A549 (cell line): Measurements from ENCODE around the gene CHRNA10. TPM values are rescaled to one million over a fixed set of nuclear protein-coding genes. Genes with fewer than 3 reads are reported as not detected.

Source experiments
- ATAC-seq, 2 experiments: fragments of 200-7000 bp in 1 of 2; fragments of >200 bp in 1 of 2; cut with Nextera tagmentation in 1 of 2; cut with Tn5 transposase in 1 of 2; 3 replicates each; pipeline versions ENCODE4 v1.8.0 to v1.9.1; 2018 to 2020; ENCODE audit warnings: mild to moderate bottlenecking in 1 of 2, moderate library complexity in 1 of 2
- CTCF ChIA-PET: fragments of 300-600 bp; sonication (Branson Sonifier 250); formaldehyde crosslinking; extraction: SDS; loops from one replicate; lab custom pipeline; 2021; ENCODE audit warnings: antibody characterized with exemption, inconsistent platforms; lab: Yijun Ruan, JAX
- POLR2A ChIA-PET: fragments of 350-600 bp; formaldehyde crosslinking; extraction: SDS; loops from one replicate; lab custom pipeline; 2021; ENCODE audit warnings: antibody characterized with exemption, inconsistent platforms; lab: Yijun Ruan, JAX
- DNase-seq, 2 experiments: peaks; one replicate each; pipeline versions ENCODE4 v3.0.0 to v3.0.0-alpha.2; 2011 to 2016; ENCODE audit warnings: low read depth in 1 of 2, low spot score in 1 of 2
- FAIRE-seq: peaks from 2 replicates; lab custom pipeline; 2011; peaks lifted over from hg19 to GRCh38; lab: Jason Lieb, UNC
- H3K27ac ChIP-seq, 2 experiments: fragments of >200 bp; sonication (Bioruptor Twin); formaldehyde crosslinking; 3 replicates each; pipeline ENCODE4 v1.5.1; 2016 to 2017
- H3K4me1 ChIP-seq: fragments of >200 bp; sonication (Bioruptor Twin); formaldehyde crosslinking; 3 replicates; pipeline ENCODE4 v1.6.1; 2016
- H3K4me2 ChIP-seq: fragments of >200 bp; sonication (Bioruptor Twin); formaldehyde crosslinking; 3 replicates; pipeline ENCODE4 v1.6.1; 2016
- H3K4me3 ChIP-seq: fragments of >200 bp; sonication (Bioruptor Twin); formaldehyde crosslinking; 3 replicates; pipeline ENCODE4 v1.5.1; 2016
- H3K9me3 ChIP-seq: fragments of >200 bp; sonication (Bioruptor Twin); formaldehyde crosslinking; 3 replicates; pipeline ENCODE4 v1.6.1; 2016
- CBX2 ChIP-seq: fragments of 200-600 bp; sonication (generic); IDR thresholded peaks from 2 replicates; pipeline ENCODE4 v1.6.1; 2016; ENCODE audit warnings: low read depth, mild to moderate bottlenecking, borderline replicate concordance
- CHD2 ChIP-seq: fragments of 150-350 bp; IDR thresholded peaks from 2 replicates; pipeline ENCODE4 v1.6.1; 2014; ENCODE audit warnings: low read length; ENCODE audit not compliant: partially characterized antibody
- EP300 ChIP-seq, 2 experiments: fragments of >200 bp; sonication (Bioruptor Twin); formaldehyde crosslinking; IDR thresholded peaks; 2 replicates in 1 of 2; 3 replicates in 1 of 2; pipeline ENCODE4 v1.6.1; 2016 to 2017
- ESRRA ChIP-seq: fragments of 150-350 bp; IDR thresholded peaks from 2 replicates; pipeline ENCODE4 v1.6.1; 2014; ENCODE audit warnings: mild to moderate bottlenecking, low read length, borderline replicate concordance
- GATA3 ChIP-seq: IDR thresholded peaks from 2 replicates; pipeline ENCODE4 v1.6.1; 2012; ENCODE audit warnings: borderline replicate concordance
- HOXB5 ChIP-seq: fragments of 250-450 bp; sonication (Bioruptor Pico); IDR thresholded peaks from 2 replicates; pipeline ENCODE4 v1.5.0; 2020; ENCODE audit warnings: mild to moderate bottlenecking, moderate library complexity
- JUN ChIP-seq, 2 experiments: fragments of >200 bp; sonication (Bioruptor Twin); formaldehyde crosslinking; IDR thresholded peaks; 2 replicates in 1 of 2; 3 replicates in 1 of 2; pipeline ENCODE4 v1.6.1; 2016 to 2017
- JUNB ChIP-seq: fragments of >200 bp; sonication (Bioruptor Twin); formaldehyde crosslinking; IDR thresholded peaks from 2 replicates; pipeline ENCODE4 v1.6.1; 2016
- NFE2L2 ChIP-seq: fragments of 150-350 bp; conservative IDR thresholded peaks from 2 replicates; pipeline ENCODE4 v1.6.1; 2014; ENCODE audit warnings: low read length
- NPAS2 ChIP-seq: fragments of 250-450 bp; sonication (Bioruptor Pico); IDR thresholded peaks from 2 replicates; pipeline ENCODE4 v1.8.0; 2022; ENCODE audit warnings: mild to moderate bottlenecking, moderate library complexity, borderline replicate concordance
- NR3C1 ChIP-seq: fragments of >200 bp; sonication (Bioruptor Twin); formaldehyde crosslinking; IDR thresholded peaks from 3 replicates; pipeline ENCODE4 v1.6.1; 2017
- POLR2A ChIP-seq: IDR thresholded peaks from 2 replicates; pipeline ENCODE4 v1.6.1; 2012; ENCODE audit warnings: mild to moderate bottlenecking, low read length
- RFX5 ChIP-seq: fragments of 450-650 bp; IDR thresholded peaks from 2 replicates; pipeline ENCODE4 v1.7.1; 2014; ENCODE audit warnings: antibody characterized with exemption, mild to moderate bottlenecking, moderate library complexity
- SMC3 ChIP-seq: fragments of >200 bp; sonication (Bioruptor Twin); formaldehyde crosslinking; IDR thresholded peaks from 3 replicates; pipeline ENCODE4 v1.6.1; 2018; ENCODE audit warnings: inconsistent platforms
- TFCP2L1 ChIP-seq: fragments of 250-450 bp; sonication (Bioruptor Pico); IDR thresholded peaks from 2 replicates; pipeline ENCODE4 v1.5.0; 2021; ENCODE audit warnings: mild to moderate bottlenecking
- TP53 ChIP-seq: fragments of 250-450 bp; sonication (Bioruptor Pico); IDR thresholded peaks from 2 replicates; pipeline ENCODE4 v1.5.0; 2021; ENCODE audit warnings: mild to moderate bottlenecking, moderate library complexity
- ZSCAN20 ChIP-seq: fragments of 250-450 bp; sonication (Bioruptor Pico); IDR thresholded peaks from 2 replicates; pipeline ENCODE4 v1.8.0; 2022; ENCODE audit warnings: mild to moderate bottlenecking, moderate library complexity
- WGBS: methylation state at CpG from one replicate; pipeline ENCODE4 v1.1.6; 2017; ENCODE audit errors: missing lambda C conversion rate; 5-methylcytosine and 5-hydroxymethylcytosine counted together
- polyA plus RNA-seq, 4 experiments: library from polyadenylated mRNA; depleted of rRNA in 3 of 4; stranded (reverse); fragments of >200 nt; fragmentation: RNase III in 1 of 4; extraction: RNeasy Plus Mini Kit Qiagen cat#74134 plus additional on column Dnase treatment in 1 of 4; gene quantifications; 2 replicates in 3 of 4; 3 replicates in 1 of 4; pipeline ENCODE4 v1.2.3, GENCODE V29; 2011 to 2017
- TF ChIP-seq, protein P1 (sequence below): fragments of 450-650 bp; IDR thresholded peaks from 2 replicates; pipeline ENCODE4 v1.6.1; 2014; ENCODE audit warnings: antibody characterized with exemption
- TF ChIP-seq, protein P2 (sequence below): IDR thresholded peaks from 2 replicates; pipeline ENCODE4 v1.6.1; 2012
- TF ChIP-seq, protein P3 (sequence below): fragments of 200-600 bp; sonication (generic); IDR thresholded peaks from 2 replicates; pipeline ENCODE4 v1.6.1; 2016; ENCODE audit warnings: antibody characterized with exemption, mild to moderate bottlenecking, moderate library complexity
- TF ChIP-seq, protein P4 (sequence below): IDR thresholded peaks from 2 replicates; pipeline ENCODE4 v1.6.1; 2012
- TF ChIP-seq, protein P5 (sequence below): fragments of >200 bp; sonication (Bioruptor Twin); formaldehyde crosslinking; IDR thresholded peaks from 3 replicates; pipeline ENCODE4 v1.5.1; 2016

Gene CHRNA10
- polyA plus RNA-seq, 2 of the 4 experiments (the other 2 are of a cell fraction), result 0.44 to 0.85 TPM

DNA sequence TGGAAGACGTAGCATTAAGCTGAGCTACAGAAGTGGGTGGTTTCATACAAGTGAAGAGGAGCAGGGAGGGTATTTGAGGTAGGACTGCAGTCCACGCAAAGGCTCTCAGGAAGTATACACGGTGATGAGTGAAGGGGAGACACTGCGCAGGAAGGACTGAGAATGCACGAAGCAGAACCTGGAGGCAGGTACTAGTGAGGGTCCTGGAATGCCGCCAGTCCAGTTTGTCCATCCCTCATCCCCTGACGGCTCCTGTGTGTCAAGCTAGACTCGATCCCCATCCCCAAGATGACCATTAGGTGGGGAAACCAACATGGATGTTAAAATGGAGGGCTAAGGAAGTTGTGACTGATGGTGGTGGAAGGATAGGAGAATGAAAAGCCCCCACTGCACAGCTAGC lies 53.2 kb downstream of the CHRNA10 start (continued):
- no peak for TF ChIP-seq CBX2

DNA sequence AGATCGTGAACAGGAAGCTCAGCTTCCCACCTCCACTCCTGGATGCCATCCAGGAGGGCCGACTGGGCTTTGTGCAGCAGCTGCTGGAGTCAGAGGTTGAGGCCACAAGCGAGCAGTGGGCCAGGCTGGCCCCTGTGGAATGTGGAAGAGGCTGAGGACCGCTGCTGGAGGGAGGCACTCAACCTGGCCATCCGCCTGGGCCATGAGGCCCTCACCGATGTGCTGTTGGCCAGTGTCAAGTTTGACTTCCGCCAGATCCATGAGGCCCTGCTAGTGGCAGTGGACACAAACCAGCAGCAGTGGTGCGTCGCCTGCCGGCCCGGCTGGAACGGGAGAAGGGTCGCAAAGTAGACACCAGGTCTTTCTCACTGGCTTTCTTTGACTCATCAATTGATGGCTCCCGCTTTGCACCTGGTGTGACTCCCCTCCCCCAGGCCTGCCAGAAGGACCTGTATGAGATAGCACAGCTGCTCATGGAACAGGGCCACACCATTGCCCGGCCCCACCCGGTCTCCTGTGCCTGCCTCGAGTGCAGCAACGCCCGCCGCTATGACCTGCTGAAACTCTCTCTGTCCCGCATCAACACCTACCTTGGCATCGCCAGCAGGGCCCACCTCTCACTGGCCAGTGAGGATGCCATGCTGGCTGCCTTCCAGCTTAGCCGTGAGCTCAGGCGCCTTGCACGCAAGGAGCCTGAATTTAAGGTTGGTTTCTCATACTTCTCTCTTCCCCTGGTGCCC lies 54.3 kb downstream of the CHRNA10 start:
- ATAC-seq (no peak; a peak in 1 of 6 replicates), FAIRE-seq (no peak), DNase-seq (no peak)
- ChIA-PET POLR2A (no interaction called here), CTCF (interaction anchor here (1.1 to 2.0 kb wide), 2 partner anchors 10 to 161 kb away, joined by 3 to 8 read pairs; no protein-coding TSS in a partner anchor)
- Histone ChIP-seq H3K4me2 (no peak overlapping the region), H3K9me3 (no peaks in the 10 kb centered on the region), H3K4me1 (no peaks in the 10 kb centered on the region), H3K27ac (no peak overlapping the region; a peak in 1 of 6 replicates)
- WGBS, result 92% methylated on average over 25 of the region's 25 CpGs
- TF ChIP-seq NFE2L2 (no peak), CBX2 (no peak), ESRRA (no peak), JUN (IDR thresholded peaks at IDR 0.05) (no peak), SMC3 (no peak), RFX5 (no peak), GATA3 (no peak), TFCP2L1 (no peak), NR3C1 (no peak), ZSCAN20 (CRISPR knock-in tag) (no peak)
- TF ChIP-seq, protein P1, sequence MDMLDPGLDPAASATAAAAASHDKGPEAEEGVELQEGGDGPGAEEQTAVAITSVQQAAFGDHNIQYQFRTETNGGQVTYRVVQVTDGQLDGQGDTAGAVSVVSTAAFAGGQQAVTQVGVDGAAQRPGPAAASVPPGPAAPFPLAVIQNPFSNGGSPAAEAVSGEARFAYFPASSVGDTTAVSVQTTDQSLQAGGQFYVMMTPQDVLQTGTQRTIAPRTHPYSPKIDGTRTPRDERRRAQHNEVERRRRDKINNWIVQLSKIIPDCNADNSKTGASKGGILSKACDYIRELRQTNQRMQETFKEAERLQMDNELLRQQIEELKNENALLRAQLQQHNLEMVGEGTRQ, result no peak
- TF ChIP-seq, protein P2, sequence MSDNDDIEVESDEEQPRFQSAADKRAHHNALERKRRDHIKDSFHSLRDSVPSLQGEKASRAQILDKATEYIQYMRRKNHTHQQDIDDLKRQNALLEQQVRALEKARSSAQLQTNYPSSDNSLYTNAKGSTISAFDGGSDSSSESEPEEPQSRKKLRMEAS, result no peak
- TF ChIP-seq, protein P3, sequence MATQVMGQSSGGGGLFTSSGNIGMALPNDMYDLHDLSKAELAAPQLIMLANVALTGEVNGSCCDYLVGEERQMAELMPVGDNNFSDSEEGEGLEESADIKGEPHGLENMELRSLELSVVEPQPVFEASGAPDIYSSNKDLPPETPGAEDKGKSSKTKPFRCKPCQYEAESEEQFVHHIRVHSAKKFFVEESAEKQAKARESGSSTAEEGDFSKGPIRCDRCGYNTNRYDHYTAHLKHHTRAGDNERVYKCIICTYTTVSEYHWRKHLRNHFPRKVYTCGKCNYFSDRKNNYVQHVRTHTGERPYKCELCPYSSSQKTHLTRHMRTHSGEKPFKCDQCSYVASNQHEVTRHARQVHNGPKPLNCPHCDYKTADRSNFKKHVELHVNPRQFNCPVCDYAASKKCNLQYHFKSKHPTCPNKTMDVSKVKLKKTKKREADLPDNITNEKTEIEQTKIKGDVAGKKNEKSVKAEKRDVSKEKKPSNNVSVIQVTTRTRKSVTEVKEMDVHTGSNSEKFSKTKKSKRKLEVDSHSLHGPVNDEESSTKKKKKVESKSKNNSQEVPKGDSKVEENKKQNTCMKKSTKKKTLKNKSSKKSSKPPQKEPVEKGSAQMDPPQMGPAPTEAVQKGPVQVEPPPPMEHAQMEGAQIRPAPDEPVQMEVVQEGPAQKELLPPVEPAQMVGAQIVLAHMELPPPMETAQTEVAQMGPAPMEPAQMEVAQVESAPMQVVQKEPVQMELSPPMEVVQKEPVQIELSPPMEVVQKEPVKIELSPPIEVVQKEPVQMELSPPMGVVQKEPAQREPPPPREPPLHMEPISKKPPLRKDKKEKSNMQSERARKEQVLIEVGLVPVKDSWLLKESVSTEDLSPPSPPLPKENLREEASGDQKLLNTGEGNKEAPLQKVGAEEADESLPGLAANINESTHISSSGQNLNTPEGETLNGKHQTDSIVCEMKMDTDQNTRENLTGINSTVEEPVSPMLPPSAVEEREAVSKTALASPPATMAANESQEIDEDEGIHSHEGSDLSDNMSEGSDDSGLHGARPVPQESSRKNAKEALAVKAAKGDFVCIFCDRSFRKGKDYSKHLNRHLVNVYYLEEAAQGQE, result no peak
- TF ChIP-seq, all 56 proteins: peak for 0
- H3K4me3 ChIP-seq, result no peak overlapping the region

DNA sequence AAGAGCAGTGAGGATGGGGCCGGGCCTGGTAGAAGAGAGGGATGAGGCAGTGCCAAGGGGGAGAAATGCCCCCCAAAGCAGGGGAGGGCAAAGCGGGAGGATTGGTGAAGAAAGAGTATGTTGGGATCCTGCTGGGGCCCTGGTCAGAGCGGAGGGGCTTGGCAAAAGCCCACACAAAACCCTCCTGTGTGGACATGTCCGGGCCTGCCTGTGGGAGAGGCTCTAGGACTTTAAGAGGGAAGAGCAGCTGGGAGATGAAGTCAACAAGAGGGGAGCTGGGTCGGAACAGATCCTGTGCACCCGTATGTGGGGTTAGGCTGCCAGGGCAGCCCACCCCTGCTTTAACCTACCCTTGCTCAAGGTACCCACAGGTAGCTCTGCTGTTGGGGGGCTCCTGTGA lies 55.2 kb downstream of the CHRNA10 start:
- TF ChIP-seq JUNB (no peak), POLR2A (no peak), HOXB5 (CRISPR knock-in tag) (no peak), CHD2 (no peak), TP53 (no peak), EP300 (IDR thresholded peaks at IDR 0.05) (no peak), NPAS2 (CRISPR knock-in tag) (no peak)
- TF ChIP-seq, protein P4, sequence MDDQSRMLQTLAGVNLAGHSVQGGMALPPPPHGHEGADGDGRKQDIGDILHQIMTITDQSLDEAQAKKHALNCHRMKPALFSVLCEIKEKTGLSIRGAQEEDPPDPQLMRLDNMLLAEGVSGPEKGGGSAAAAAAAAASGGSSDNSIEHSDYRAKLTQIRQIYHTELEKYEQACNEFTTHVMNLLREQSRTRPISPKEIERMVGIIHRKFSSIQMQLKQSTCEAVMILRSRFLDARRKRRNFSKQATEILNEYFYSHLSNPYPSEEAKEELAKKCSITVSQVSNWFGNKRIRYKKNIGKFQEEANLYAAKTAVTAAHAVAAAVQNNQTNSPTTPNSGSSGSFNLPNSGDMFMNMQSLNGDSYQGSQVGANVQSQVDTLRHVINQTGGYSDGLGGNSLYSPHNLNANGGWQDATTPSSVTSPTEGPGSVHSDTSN, result no peak
- TF ChIP-seq, protein P5, sequence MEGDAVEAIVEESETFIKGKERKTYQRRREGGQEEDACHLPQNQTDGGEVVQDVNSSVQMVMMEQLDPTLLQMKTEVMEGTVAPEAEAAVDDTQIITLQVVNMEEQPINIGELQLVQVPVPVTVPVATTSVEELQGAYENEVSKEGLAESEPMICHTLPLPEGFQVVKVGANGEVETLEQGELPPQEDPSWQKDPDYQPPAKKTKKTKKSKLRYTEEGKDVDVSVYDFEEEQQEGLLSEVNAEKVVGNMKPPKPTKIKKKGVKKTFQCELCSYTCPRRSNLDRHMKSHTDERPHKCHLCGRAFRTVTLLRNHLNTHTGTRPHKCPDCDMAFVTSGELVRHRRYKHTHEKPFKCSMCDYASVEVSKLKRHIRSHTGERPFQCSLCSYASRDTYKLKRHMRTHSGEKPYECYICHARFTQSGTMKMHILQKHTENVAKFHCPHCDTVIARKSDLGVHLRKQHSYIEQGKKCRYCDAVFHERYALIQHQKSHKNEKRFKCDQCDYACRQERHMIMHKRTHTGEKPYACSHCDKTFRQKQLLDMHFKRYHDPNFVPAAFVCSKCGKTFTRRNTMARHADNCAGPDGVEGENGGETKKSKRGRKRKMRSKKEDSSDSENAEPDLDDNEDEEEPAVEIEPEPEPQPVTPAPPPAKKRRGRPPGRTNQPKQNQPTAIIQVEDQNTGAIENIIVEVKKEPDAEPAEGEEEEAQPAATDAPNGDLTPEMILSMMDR, result no peak
- TF ChIP-seq, protein P3, result no peak
- TF ChIP-seq, protein P2, result no peak
- ChIA-PET CTCF (interaction anchor here (1.1 kb wide), 1 partner anchor 160 kb away, joined by 3 read pairs; no protein-coding TSS in a partner anchor), POLR2A (no interaction called here)
- DNase-seq (no peak), FAIRE-seq (no peak), ATAC-seq (no peak)
- WGBS, result 76% methylated on average over 6 of the region's 6 CpGs
- Histone ChIP-seq H3K9me3 (no peaks in the 10 kb centered on the region), H3K4me3 (no peak overlapping the region), H3K27ac (peak overlapping the region; percentile 42 to 60), H3K4me2 (no peak overlapping the region), H3K4me1 (no peaks in the 10 kb centered on the region)
